ENCODE results near the gene LTC4S. TPM values are rescaled to one million over a fixed set of nuclear protein-coding genes. Genes with fewer than 3 reads are reported as not detected.
A peak's percentile ranks its signal among the peaks of the same experiment; 100 is the strongest.

The LTC4S gene
- total RNA-seq, 1 experiment from 2014 or later = 3.7 TPM

DNA sequence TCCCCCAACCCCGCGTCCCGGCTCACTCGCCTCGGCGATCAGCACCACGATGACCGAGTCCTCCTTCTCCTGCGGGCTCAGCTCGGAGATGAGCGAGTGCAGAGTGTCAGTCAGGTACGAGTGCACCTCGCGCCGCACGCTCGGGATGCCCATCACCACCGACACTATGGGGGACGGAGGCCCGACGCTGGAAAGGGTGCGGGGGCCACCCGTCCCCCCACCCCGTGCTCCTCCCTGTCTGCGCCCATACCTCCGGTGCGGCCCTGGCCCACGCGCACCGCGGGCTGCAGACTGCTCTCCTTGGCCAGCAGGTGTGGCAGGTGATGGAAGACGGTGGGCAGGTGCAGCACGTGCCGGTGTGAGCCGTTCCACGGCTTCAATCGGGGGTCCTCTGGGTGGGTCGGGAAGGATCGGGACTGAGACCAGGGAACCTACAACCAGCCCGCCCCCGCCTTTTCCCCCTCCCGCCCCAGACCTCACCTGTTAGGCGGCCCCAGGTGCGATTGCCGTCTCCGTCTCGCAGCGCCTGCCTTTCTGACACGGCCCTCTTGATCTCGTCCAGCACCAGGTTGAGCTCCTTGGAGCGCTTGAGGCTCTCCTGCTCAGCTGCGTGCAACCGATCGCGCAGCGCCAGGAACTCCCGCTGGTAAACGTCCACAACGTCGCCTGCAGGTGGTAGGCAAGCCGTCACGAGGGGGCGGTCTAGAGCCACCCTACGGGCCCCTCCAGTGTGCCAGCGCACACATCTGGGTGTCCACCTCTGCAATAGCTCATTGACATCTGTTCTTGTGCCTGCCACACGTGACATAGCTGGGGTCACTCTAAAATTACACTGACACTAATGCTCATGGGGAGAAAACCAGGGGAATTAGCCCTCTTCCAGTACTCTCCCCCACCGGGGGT, 7.8 kb downstream of the LTC4S start:
- TF ChIP-seq, protein P1, sequence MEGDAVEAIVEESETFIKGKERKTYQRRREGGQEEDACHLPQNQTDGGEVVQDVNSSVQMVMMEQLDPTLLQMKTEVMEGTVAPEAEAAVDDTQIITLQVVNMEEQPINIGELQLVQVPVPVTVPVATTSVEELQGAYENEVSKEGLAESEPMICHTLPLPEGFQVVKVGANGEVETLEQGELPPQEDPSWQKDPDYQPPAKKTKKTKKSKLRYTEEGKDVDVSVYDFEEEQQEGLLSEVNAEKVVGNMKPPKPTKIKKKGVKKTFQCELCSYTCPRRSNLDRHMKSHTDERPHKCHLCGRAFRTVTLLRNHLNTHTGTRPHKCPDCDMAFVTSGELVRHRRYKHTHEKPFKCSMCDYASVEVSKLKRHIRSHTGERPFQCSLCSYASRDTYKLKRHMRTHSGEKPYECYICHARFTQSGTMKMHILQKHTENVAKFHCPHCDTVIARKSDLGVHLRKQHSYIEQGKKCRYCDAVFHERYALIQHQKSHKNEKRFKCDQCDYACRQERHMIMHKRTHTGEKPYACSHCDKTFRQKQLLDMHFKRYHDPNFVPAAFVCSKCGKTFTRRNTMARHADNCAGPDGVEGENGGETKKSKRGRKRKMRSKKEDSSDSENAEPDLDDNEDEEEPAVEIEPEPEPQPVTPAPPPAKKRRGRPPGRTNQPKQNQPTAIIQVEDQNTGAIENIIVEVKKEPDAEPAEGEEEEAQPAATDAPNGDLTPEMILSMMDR (conservative IDR thresholded peaks at IDR 0.05) = peak; percentile 84
- H3K79me1 ChIP-seq (ENCODE audit: insufficient read depth, low read depth, low read length, poor library complexity, severe bottlenecking) = peaks cover 5% of the 10 kb centered on the region
- H3T11ph ChIP-seq (ENCODE audit: low read length) = no peak overlapping the region
- H4K8ac ChIP-seq (replicated peaks; ENCODE audit: insufficient read length, low read depth, low read length) = no peak overlapping the region
- H3K14ac ChIP-seq (ENCODE audit: insufficient read depth, low read length) = no peak overlapping the region; the same call in 1 of the 2 replicates
- no peak overlapping the region for H2BK12ac ChIP-seq (ENCODE audit: insufficient read length, low read depth, low read length)
- no peak overlapping the region for H3K23ac ChIP-seq (ENCODE audit: insufficient read length, low read depth, low read length)
- H3K79me2 ChIP-seq (ENCODE audit: insufficient read depth, low read length) = no peaks in the 10 kb centered on the region; the same call in 1 of the 2 replicates
- H2BK5ac ChIP-seq (ENCODE audit: insufficient read length, low read length) = no peak overlapping the region
- no peak overlapping the region for H3K4ac ChIP-seq (ENCODE audit: low read depth, low read length)
- H2AFZ ChIP-seq (ENCODE audit: low read length) = no peak overlapping the region
- no peak overlapping the region for H2AK5ac ChIP-seq (ENCODE audit: insufficient read length, low read length)
- H3K27ac ChIP-seq (ENCODE audit: insufficient read length, low read depth, low read length) = no peak overlapping the region
- peak overlapping the region in 1 of 2 experiments; percentile 6; a peak in 1 of 5 replicates for H3K4me3 Mint-ChIP-seq
- peak overlapping the region in 1 of 3 experiments; percentile 85; a peak in 1 of 7 replicates for H3K27ac Mint-ChIP-seq
- no peaks in the 10 kb centered on the region for H3K4me1 ChIP-seq (ENCODE audit: insufficient read depth, low read length)
- no peak overlapping the region for H4K5ac ChIP-seq (ENCODE audit: insufficient read length, low read depth, low read length)
- H3K9me3 Mint-ChIP-seq = no peaks in the 10 kb centered on the region
- H2BK20ac ChIP-seq (ENCODE audit: low read depth, low read length, poor library complexity, severe bottlenecking) = no peak overlapping the region
- no peaks in the 10 kb centered on the region for H3K9me3 ChIP-seq (ENCODE audit: control insufficient read depth, low read depth, low read length)
- peaks cover 5% of the 10 kb centered on the region for H3K23me2 ChIP-seq (ENCODE audit: insufficient read length, low read depth, low read length, poor library complexity, severe bottlenecking)
- peaks cover 4% of the 10 kb centered on the region for H3K27me3 Mint-ChIP-seq (ENCODE audit: low read depth)
- no peak overlapping the region for H3K18ac ChIP-seq (ENCODE audit: insufficient read length, low read depth, low read length)
- H4K20me1 ChIP-seq (ENCODE audit: control insufficient read depth, insufficient read depth, insufficient read length) = no peaks in the 10 kb centered on the region
- H2BK120ac ChIP-seq (ENCODE audit: low read depth, low read length, poor library complexity, severe bottlenecking) = no peak overlapping the region
- H3K36me3 Mint-ChIP-seq (ENCODE audit: insufficient read depth in 1 of 3, low read depth in 3 of 3) = peaks cover 21 to 45% (median 38%) of the 10 kb centered on the region in 3 experiments; a peak in 6 of 7 replicates
- no peak overlapping the region for H2BK15ac ChIP-seq (ENCODE audit: low read depth, low read length)
- DNase-seq = peak; percentile 88
- no peak overlapping the region for H3K9ac ChIP-seq (ENCODE audit: extremely low read depth, insufficient read length, low read length)
- no peak overlapping the region for H3K56ac ChIP-seq (ENCODE audit: insufficient read length, low read depth, low read length)
- no peak overlapping the region for H3K4me2 ChIP-seq (ENCODE audit: insufficient read depth, insufficient read length, low read length)
- no peaks in the 10 kb centered on the region for H3K27me3 ChIP-seq (ENCODE audit: insufficient read depth, low read length)
- whole genome bisulfite sequencing (ENCODE audit: extremely low coverage, insufficient read length, low lambda C conversion rate) = no CpG with 5 or more reads among the region's 67 CpGs
- peaks cover 33 to 39% of the 10 kb centered on the region in 2 experiments for H3K4me1 Mint-ChIP-seq
- no peak overlapping the region for H4K91ac ChIP-seq (ENCODE audit: insufficient read length, low read depth, low read length)

Measured in H9 (cell line).